DND-41 (cell line): ENCODE results near the gene LYSET.
"Not testable (repeated sequence)": the region's sequence is repeated elsewhere in the genome, so short reads cannot be mapped to it uniquely, and the experiment has no call there.

Source experiments
- ATAC-seq: fragments of 200-7000 bp; cut with Tn5 transposase; 3 replicates; pipeline ENCODE4 v1.9.1; 2021; ENCODE audit warnings: low read depth; ENCODE audit not compliant: insufficient read depth
- DNase-seq: peaks from one replicate; pipeline ENCODE4 v3.0.0-alpha.2; 2020
- H2AFZ ChIP-seq: 2 replicates; pipeline ENCODE4 v1.6.0; 2012; ENCODE audit warnings: low read depth, low read length
- H3K27ac ChIP-seq: 2 replicates; pipeline ENCODE4 v1.5.1; 2012; ENCODE audit warnings: low read length, inconsistent platforms
- H3K27me3 ChIP-seq: fragments of 200-600 bp; sonication (generic); 2 replicates; pipeline ENCODE4 v1.6.0; 2012; ENCODE audit warnings: low read length, mild to moderate bottlenecking, inconsistent platforms; ENCODE audit not compliant: insufficient read depth, poor library complexity
- H3K36me3 ChIP-seq: 2 replicates; pipeline ENCODE4 v1.5.1; 2012; ENCODE audit warnings: low read length, inconsistent platforms; ENCODE audit not compliant: insufficient read depth
- H3K4me1 ChIP-seq: 2 replicates; pipeline ENCODE4 v1.5.1; 2012; ENCODE audit warnings: mild to moderate bottlenecking, low read length; ENCODE audit not compliant: insufficient read depth
- H3K4me2 ChIP-seq: 2 replicates; pipeline ENCODE4 v1.6.0; 2012; ENCODE audit warnings: mild to moderate bottlenecking, moderate library complexity, low read length, inconsistent platforms; ENCODE audit not compliant: insufficient read depth
- H3K4me3 ChIP-seq, 2 experiments: fragments of 200-600 bp in 1 of 2; shearing (Covaris generic) in 1 of 2; 2 replicates each; pipeline ENCODE4 v1.5.1; 2012 to 2016; ENCODE audit warnings: inconsistent platforms in 2 of 2, low read length in 2 of 2, mild to moderate bottlenecking in 2 of 2, low read depth in 1 of 2, moderate library complexity in 1 of 2
- H3K79me2 ChIP-seq: 2 replicates; pipeline ENCODE4 v1.6.0; 2012; ENCODE audit warnings: low read length, inconsistent platforms; ENCODE audit not compliant: insufficient read depth
- H3K9ac ChIP-seq: 2 replicates; pipeline ENCODE4 v1.6.0; 2012; ENCODE audit warnings: low read depth, mild to moderate bottlenecking, inconsistent platforms, low read length, moderate library complexity
- H3K9me3 ChIP-seq: 2 replicates; pipeline ENCODE4 v1.5.1; 2012; ENCODE audit warnings: low read length, moderate library complexity, mild to moderate bottlenecking, inconsistent platforms; ENCODE audit not compliant: insufficient read depth, severe bottlenecking
- H4K20me1 ChIP-seq: 2 replicates; pipeline ENCODE4 v1.6.0; 2012; ENCODE audit warnings: low read length; ENCODE audit not compliant: insufficient read depth
- EZH2 ChIP-seq: IDR thresholded peaks from 3 replicates; pipeline ENCODE4 v1.6.1; 2012; ENCODE audit warnings: borderline replicate concordance, low read depth, mild to moderate bottlenecking, moderate library complexity, low read length, inconsistent platforms; ENCODE audit not compliant: severe bottlenecking
- TF ChIP-seq, protein P1 (sequence below): IDR thresholded peaks from 2 replicates; pipeline ENCODE4 v1.5.1; 2012; ENCODE audit warnings: borderline replicate concordance, low read length, moderate library complexity, mild to moderate bottlenecking; ENCODE audit not compliant: poor library complexity, severe bottlenecking; ENCODE audit errors: extremely low read depth

Gene LYSET

GRCh38 chr14:93169619-93170018 is 15.5 kb upstream of the LYSET start:
- not testable (repeated sequence) for H3K27me3 ChIP-seq, H3K4me3 ChIP-seq, H3K79me2 ChIP-seq, H3K4me1 ChIP-seq, ATAC-seq, H4K20me1 ChIP-seq, H3K36me3 ChIP-seq, H3K9me3 ChIP-seq, H3K27ac ChIP-seq, H3K4me2 ChIP-seq, H3K9ac ChIP-seq, H2AFZ ChIP-seq, DNase-seq

DNA sequence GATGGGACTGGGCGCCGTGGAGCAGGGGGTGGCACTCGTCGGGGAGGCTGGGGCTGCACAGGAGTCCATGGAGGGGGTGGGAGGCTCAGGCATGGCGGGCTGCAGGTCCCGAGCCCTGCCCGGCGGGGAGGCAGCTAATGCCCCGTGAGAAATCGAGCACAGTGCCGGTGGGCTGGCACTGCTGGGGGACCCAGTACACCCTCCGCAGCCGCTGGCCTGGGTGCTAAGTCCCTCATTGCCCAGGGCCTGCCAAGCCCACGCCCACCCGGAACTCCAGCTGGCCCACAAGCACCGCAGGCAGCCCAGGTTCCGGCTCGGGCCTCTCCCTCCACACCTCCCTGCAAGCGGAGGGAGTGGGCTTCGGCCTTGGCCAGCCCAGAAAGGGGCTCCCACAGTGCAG is 15.0 kb upstream of the LYSET start:
- not testable (repeated sequence) for H3K4me1 ChIP-seq, H3K9ac ChIP-seq, H3K4me2 ChIP-seq, H4K20me1 ChIP-seq, H3K9me3 ChIP-seq, H2AFZ ChIP-seq, H3K36me3 ChIP-seq, H3K79me2 ChIP-seq, H3K4me3 ChIP-seq, DNase-seq, ATAC-seq, H3K27ac ChIP-seq, H3K27me3 ChIP-seq

DNA sequence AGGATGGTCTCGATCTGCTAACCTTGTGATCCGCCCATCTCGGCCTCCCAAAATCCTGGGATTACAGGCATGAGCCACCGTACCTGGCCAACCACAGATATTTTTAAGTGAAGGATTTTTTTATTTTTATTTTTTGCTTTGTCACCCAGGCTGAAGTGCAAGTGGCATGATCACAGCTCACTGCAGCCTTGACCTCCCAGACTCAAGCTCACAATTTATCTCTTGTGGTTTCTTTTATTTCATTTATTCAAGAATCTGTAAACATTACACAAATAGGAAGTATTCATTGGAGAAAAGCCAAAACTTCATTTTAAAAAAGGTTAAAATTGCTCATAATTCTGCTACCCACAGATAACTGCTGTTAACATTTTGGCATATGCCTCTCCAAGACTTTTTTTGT is 13.7 kb upstream of the LYSET start:
- ATAC-seq (no peak), DNase-seq (no peak)
- Histone ChIP-seq H3K9ac (no peak overlapping the region), H3K79me2 (no peaks in the 10 kb centered on the region), H3K9me3 (no peaks in the 10 kb centered on the region), H3K36me3 (no peaks in the 10 kb centered on the region), H3K4me2 (no peak overlapping the region), H3K4me3 (no peak overlapping the region), H4K20me1 (no peaks in the 10 kb centered on the region), H3K27ac (no peak overlapping the region), H3K4me1 (no peaks in the 10 kb centered on the region), H2AFZ (no peak overlapping the region), H3K27me3 (no peaks in the 10 kb centered on the region)
- TF ChIP-seq, protein P1, sequence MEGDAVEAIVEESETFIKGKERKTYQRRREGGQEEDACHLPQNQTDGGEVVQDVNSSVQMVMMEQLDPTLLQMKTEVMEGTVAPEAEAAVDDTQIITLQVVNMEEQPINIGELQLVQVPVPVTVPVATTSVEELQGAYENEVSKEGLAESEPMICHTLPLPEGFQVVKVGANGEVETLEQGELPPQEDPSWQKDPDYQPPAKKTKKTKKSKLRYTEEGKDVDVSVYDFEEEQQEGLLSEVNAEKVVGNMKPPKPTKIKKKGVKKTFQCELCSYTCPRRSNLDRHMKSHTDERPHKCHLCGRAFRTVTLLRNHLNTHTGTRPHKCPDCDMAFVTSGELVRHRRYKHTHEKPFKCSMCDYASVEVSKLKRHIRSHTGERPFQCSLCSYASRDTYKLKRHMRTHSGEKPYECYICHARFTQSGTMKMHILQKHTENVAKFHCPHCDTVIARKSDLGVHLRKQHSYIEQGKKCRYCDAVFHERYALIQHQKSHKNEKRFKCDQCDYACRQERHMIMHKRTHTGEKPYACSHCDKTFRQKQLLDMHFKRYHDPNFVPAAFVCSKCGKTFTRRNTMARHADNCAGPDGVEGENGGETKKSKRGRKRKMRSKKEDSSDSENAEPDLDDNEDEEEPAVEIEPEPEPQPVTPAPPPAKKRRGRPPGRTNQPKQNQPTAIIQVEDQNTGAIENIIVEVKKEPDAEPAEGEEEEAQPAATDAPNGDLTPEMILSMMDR: no peak
- no peak for TF ChIP-seq EZH2

- H3K9me3 ChIP-seq: no peaks in the 10 kb centered on the region
- DNase-seq: no peak
- H3K4me1 ChIP-seq: no peaks in the 10 kb centered on the region
- H2AFZ ChIP-seq: no peak overlapping the region
- no peak overlapping the region for H3K4me3 ChIP-seq
- TF ChIP-seq, protein P1: no peak
- no peak for TF ChIP-seq EZH2
- H4K20me1 ChIP-seq: no peaks in the 10 kb centered on the region
- H3K27me3 ChIP-seq: no peaks in the 10 kb centered on the region
- no peak overlapping the region for H3K4me2 ChIP-seq
- H3K79me2 ChIP-seq: no peaks in the 10 kb centered on the region
- no peak overlapping the region for H3K27ac ChIP-seq
- no peaks in the 10 kb centered on the region for H3K36me3 ChIP-seq
- no peak overlapping the region for H3K9ac ChIP-seq
- ATAC-seq: no peak
These were observed 11.1 kb upstream of the LYSET start for GRCh38 chr14:93173943-93174395.

- H3K4me3 ChIP-seq, H3K27me3 ChIP-seq, H3K9me3 ChIP-seq, H3K9ac ChIP-seq, H3K4me2 ChIP-seq, DNase-seq, H3K27ac ChIP-seq, H3K79me2 ChIP-seq, H2AFZ ChIP-seq, H4K20me1 ChIP-seq, H3K4me1 ChIP-seq, ATAC-seq, H3K36me3 ChIP-seq: not testable (repeated sequence)
These were observed 10.4 kb upstream of the LYSET start for GRCh38 chr14:93174731-93175130.
